OCI-LY7 (cell line): ENCODE measurements around the gene ADAM33. TPM values are rescaled to one million over a fixed set of nuclear protein-coding genes. Genes with fewer than 3 reads are reported as not detected.

Source experiments
- BruUV-seq: library from RNA; stranded (reverse); fragments of 400-500 nt; replicated peaks from 2 replicates; lab custom pipeline; 2021; lab: Mats Ljungman, UMichigan
- CTCF ChIA-PET: fragments of 300-600 bp; sonication (Branson Sonifier 250); formaldehyde crosslinking; loops from one replicate; lab custom pipeline; 2022; ENCODE audit warnings: antibody characterized with exemption; ENCODE audit not compliant: unreplicated experiment; lab: Charles Lee
- POLR2A ChIA-PET: fragments of 300-600 bp; sonication (Branson Sonifier 250); formaldehyde crosslinking; loops from one replicate; lab custom pipeline; 2022; ENCODE audit warnings: antibody characterized with exemption; lab: Charles Lee
- DNase-seq: peaks from one replicate; pipeline ENCODE4 v3.0.0-alpha.2; 2015; ENCODE audit warnings: low spot score
- H2AFZ ChIP-seq: fragments of 200-600 bp; sonication (generic), shearing (Covaris generic); 2 replicates; pipeline ENCODE4 v1.6.1; 2014; ENCODE audit warnings: mild to moderate bottlenecking, antibody characterized with exemption, low read length, moderate library complexity
- H3K27ac ChIP-seq: fragments of 200-600 bp; sonication (generic); 2 replicates; pipeline ENCODE4 v1.5.1; 2014; ENCODE audit warnings: mixed run types, low read depth, mild to moderate bottlenecking, moderate library complexity, low read length, inconsistent platforms; ENCODE audit not compliant: poor library complexity, severe bottlenecking
- H3K36me3 ChIP-seq: fragments of 200-600 bp; sonication (generic); 2 replicates; pipeline ENCODE4 v1.6.1; 2014; ENCODE audit warnings: mild to moderate bottlenecking, antibody characterized with exemption, low read length, moderate library complexity, mixed read lengths; ENCODE audit not compliant: insufficient read depth
- H3K4me1 ChIP-seq: fragments of 200-600 bp; sonication (generic); 2 replicates; pipeline ENCODE4 v1.5.1; 2014; ENCODE audit warnings: mild to moderate bottlenecking, low read length; ENCODE audit not compliant: insufficient read depth, poor library complexity, severe bottlenecking
- H3K4me2 ChIP-seq: fragments of 200-600 bp; sonication (generic); 2 replicates; pipeline ENCODE4 v1.6.1; 2014; ENCODE audit warnings: mild to moderate bottlenecking, low read length
- H3K4me3 ChIP-seq: fragments of 200-600 bp; sonication (generic); 2 replicates; pipeline ENCODE4 v1.5.1; 2014; ENCODE audit warnings: mild to moderate bottlenecking, low read depth, low read length; ENCODE audit not compliant: poor library complexity, severe bottlenecking
- H3K79me2 ChIP-seq: fragments of 200-600 bp; sonication (generic); 2 replicates; pipeline ENCODE4 v1.6.1; 2016; ENCODE audit warnings: low read depth, mild to moderate bottlenecking, low read length, moderate library complexity, mixed read lengths; ENCODE audit not compliant: insufficient read depth
- H3K9me2 ChIP-seq: fragments of 200-600 bp; sonication (generic); 2 replicates; pipeline ENCODE4 v1.6.1; 2016; ENCODE audit warnings: mild to moderate bottlenecking, low read length, mixed read lengths; ENCODE audit not compliant: insufficient read depth
- H3K9me3 ChIP-seq: fragments of 200-600 bp; sonication (generic); 2 replicates; pipeline ENCODE4 v1.6.1; 2014; ENCODE audit warnings: mild to moderate bottlenecking, mixed run types, low read length, mixed read lengths
- H4K20me1 ChIP-seq: fragments of 200-600 bp; sonication (generic); 2 replicates; pipeline ENCODE4 v1.6.1; 2014; ENCODE audit warnings: mild to moderate bottlenecking, antibody characterized with exemption, low read length, moderate library complexity, mixed read lengths; ENCODE audit not compliant: insufficient read depth
- CTCF ChIP-seq: fragments of 200-600 bp; sonication (generic); conservative IDR thresholded peaks from 2 replicates; pipeline ENCODE4 v1.5.1; 2014; ENCODE audit warnings: mild to moderate bottlenecking, antibody characterized with exemption, low read length, moderate library complexity, mixed read lengths
- EZH2phosphoT487 ChIP-seq: fragments of 200-600 bp; sonication (generic); IDR thresholded peaks from 2 replicates; pipeline ENCODE4 v1.6.1; 2018; ENCODE audit warnings: low read depth, borderline replicate concordance, mild to moderate bottlenecking, mixed run types, antibody characterized with exemption, low read length, moderate library complexity, mixed read lengths
- intact Hi-C: fragments of 100-400 bp; cut with micrococcal nuclease; formaldehyde crosslinking; loops from one replicate; pipeline ENCODE4 v1.10.0; 2022; ENCODE audit not compliant: unreplicated experiment
- total RNA-seq, 2 experiments: library from RNA; depleted of rRNA in 1 of 2; stranded (reverse); fragments of >200 nt in 1 of 2; shearing (Covaris generic) in 1 of 2; gene quantifications; 2 replicates each; pipeline ENCODE4 v1.2.3, GENCODE V29; 2014 to 2022

Gene ADAM33
- total RNA-seq, 2 experiments from 2014 or later: not detected

GRCh38 chr20:3661060-3661813 is 20.6 kb downstream of the ADAM33 start:
- no peak overlapping the region for H3K4me3 ChIP-seq
- H3K36me3 ChIP-seq: no peaks in the 10 kb centered on the region
- BruUV-seq: no TSS peak
- no peak overlapping the region for H3K27ac ChIP-seq
- no peak overlapping the region for H2AFZ ChIP-seq
- H3K4me2 ChIP-seq: no peak overlapping the region
- POLR2A ChIA-PET: no interaction called here
- no peaks in the 10 kb centered on the region for H3K9me2 ChIP-seq
- H3K4me1 ChIP-seq: peaks cover 4% of the 10 kb centered on the region
- DNase-seq: no peak
- CTCF ChIA-PET: no interaction called here
- peaks cover 4% of the 10 kb centered on the region; the same call in 1 of the 2 replicates for H4K20me1 ChIP-seq
- TF ChIP-seq EZH2phosphoT487 (no peak), CTCF (no peak)
- intact Hi-C loops: no loop called here
- H3K79me2 ChIP-seq: no peaks in the 10 kb centered on the region
- no peaks in the 10 kb centered on the region for H3K9me3 ChIP-seq

DNA sequence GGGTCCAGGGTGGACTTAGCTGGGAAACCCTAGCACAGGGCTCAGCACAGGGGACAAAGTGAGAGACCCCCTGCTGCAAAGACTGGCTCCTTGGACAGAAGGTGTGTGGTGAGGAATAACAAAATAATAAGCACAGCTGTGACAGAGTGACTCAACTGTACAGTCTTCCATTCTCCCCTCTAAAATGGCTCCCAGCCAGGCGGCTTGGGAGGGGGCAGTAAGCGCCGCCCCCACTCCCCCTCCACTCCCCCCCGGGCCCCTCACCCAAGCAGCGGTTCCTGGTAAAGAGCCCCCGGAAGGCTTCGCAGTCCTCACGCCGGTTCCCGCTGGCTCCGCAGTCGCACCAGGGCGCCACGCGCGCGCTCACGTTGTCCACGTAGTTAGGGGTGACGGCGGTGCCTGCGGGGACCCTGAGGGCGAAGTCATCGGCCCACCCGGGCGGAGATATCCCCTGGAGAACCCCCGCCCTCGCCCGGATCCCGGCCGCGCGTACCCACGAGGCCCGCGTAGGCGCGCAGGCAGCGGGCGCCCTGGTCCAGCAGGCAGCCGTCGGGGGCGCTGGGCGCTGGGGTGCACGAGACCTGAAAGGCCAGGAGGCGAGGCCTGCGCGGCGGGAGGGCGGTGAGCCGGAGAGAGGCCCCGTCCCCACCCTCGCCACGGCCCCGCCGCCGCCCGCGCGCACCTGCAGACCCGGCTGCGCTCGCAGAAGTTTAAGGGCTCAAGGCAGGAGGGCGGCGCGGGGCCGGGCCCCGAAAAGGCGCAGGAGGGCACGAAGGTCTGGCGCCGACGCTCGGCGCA is 21.3 kb downstream of the ADAM33 start:
- Histone ChIP-seq H4K20me1 (peaks cover 4% of the 10 kb centered on the region; the same call in 1 of the 2 replicates), H3K36me3 (no peaks in the 10 kb centered on the region), H3K27ac (no peak overlapping the region), H3K79me2 (no peaks in the 10 kb centered on the region), H3K9me2 (no peaks in the 10 kb centered on the region), H3K4me2 (no peak overlapping the region), H2AFZ (no peak overlapping the region), H3K4me1 (peaks cover 4% of the 10 kb centered on the region), H3K9me3 (no peaks in the 10 kb centered on the region), H3K4me3 (no peak overlapping the region)
- intact Hi-C loops: no loop called here
- ChIA-PET CTCF (no interaction called here), POLR2A (no interaction called here)
- no peak for DNase-seq
- no peak for TF ChIP-seq EZH2phosphoT487
- TF ChIP-seq CTCF: no peak
- no TSS peak for BruUV-seq
